ENCODE data around the gene SH3PXD2B.

DNA sequence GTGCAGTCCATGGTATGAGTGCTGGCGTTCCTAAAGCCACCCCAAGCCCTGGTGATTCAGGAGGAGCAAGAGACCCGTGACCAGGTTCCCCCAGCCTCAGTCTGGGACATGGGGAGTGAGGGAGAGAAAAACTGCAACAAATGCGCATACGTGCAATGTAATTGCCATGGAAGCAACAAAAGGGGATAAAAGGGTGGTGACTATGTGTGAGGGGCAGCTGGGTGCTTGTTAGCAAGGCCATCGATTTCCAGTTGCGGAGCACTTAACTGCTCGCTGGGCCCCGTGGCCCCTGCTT is 709 bp upstream of the SH3PXD2B start:
- TF ChIP-seq CTCF (IDR thresholded peaks at IDR 0.05; ENCODE audit: borderline replicate concordance, extremely low read depth, low read length, poor library complexity, severe bottlenecking): no peak
- TF ChIP-seq EZH2 (IDR thresholded peaks at IDR 0.05; ENCODE audit: borderline replicate concordance, low read depth, low read length, severe bottlenecking): no peak

Measured in DND-41 (cell line).